Measurements from ENCODE around the gene MEI1. TPM values are rescaled to one million over a fixed set of nuclear protein-coding genes. Genes with fewer than 3 reads are reported as not detected.

Gene MEI1
- total RNA-seq, 1 experiment from 2014 or later, result not detected

DNA sequence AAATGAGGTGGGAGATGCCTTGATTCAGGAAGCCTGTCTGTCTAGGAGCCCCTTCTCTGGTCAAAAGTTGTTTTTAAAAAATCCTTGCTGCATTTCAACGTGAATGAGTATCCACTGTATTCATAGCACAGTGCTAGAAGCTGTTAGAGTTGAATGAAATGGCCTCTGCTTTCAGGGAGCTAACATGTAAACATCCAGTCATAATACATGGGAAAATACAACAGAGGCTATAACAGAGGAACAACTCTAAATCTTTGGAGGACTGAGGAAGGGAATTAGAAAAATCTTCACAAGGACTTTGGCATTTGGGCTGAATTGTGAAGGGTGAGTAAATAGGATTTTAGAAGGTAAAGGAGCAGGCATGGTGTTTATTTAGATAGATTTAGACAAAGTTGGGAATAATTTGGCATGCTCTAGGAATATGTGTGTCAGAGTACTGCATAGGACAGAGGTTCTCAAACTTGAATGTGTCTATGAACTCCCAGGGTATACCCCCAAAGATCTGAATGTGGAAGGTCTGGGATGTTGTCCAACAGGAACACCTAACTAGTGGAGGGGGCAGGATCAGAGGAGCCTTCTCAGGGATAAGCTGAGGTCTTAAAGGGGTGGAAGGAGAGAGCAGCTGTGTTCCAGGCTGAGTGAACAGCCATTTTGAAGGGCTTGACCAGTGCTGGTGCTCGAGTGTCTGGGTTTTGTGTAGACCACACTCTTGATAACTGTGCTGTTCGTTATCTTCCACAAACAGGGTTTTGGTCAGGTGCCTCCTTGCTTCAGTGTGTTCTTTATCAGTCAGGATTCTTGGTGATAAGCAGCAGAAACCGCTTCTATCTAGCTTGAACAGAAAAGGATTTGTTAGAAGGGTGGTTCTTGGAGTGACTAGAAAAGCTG is 146.3 kb downstream of the MEI1 start:
- TSS peak; percentile 84 for BruUV-seq (replicated peaks)
- POLR2A ChIA-PET, result interaction anchor here (0.6 to 1.6 kb wide), 5 partner anchors 11 to 71 kb away, joined by 3 to 18 read pairs (median 4); partner anchors contain the start of genes CCDC134 and SREBF2
- no peaks in the 10 kb centered on the region for H3K36me3 ChIP-seq (ENCODE audit: control insufficient read depth, insufficient read depth, low read length)
- peak overlapping the region; percentile 78 for H3K27ac Mint-ChIP-seq (ENCODE audit: unreplicated experiment)
- H3K4me1 Mint-ChIP-seq (ENCODE audit: low read depth, unreplicated experiment), result peaks cover 39% of the 10 kb centered on the region
- intact Hi-C loops (cut with micrococcal nuclease; ENCODE audit: unreplicated experiment), result loop anchor here (1.0 to 5.0 kb wide), 2 partner anchors 13 to 227 kb away; partner anchors contain the start of genes NAGA and PHETA2
- H3K27me3 ChIP-seq (replicated peaks; ENCODE audit: control insufficient read depth, insufficient read depth, low read length), result no peaks in the 10 kb centered on the region
- peak in 1 of 2 experiments; percentile 62 for DNase-seq
- peaks cover 26% of the 10 kb centered on the region for H3K36me3 Mint-ChIP-seq (ENCODE audit: insufficient read depth, unreplicated experiment)
- no peak overlapping the region for H3K4me3 ChIP-seq (ENCODE audit: low read depth, low read length)
- no peaks in the 10 kb centered on the region for H3K9me3 ChIP-seq
- H3K9me3 Mint-ChIP-seq (ENCODE audit: unreplicated experiment), result no peaks in the 10 kb centered on the region
- TF ChIP-seq CTCF (IDR thresholded peaks at IDR 0.05; ENCODE audit: insufficient read depth in 1 of 2, low read depth in 1 of 2, low read length in 1 of 2, severe bottlenecking in 1 of 2, unreplicated experiment in 1 of 2), result no peak
- peaks cover 77% of the 10 kb centered on the region for H3K4me1 ChIP-seq
- CTCF ChIA-PET, result interaction anchor here (0.6 to 1.3 kb wide), 4 partner anchors 99 to 464 kb away, joined by 3 to 6 read pairs (median 4); partner anchors contain the start of gene CENPM
- no peaks in the 10 kb centered on the region for H3K27me3 Mint-ChIP-seq (ENCODE audit: insufficient read depth, unreplicated experiment)
- H3K4me3 Mint-ChIP-seq (ENCODE audit: unreplicated experiment), result peak overlapping the region; percentile 35

DNA sequence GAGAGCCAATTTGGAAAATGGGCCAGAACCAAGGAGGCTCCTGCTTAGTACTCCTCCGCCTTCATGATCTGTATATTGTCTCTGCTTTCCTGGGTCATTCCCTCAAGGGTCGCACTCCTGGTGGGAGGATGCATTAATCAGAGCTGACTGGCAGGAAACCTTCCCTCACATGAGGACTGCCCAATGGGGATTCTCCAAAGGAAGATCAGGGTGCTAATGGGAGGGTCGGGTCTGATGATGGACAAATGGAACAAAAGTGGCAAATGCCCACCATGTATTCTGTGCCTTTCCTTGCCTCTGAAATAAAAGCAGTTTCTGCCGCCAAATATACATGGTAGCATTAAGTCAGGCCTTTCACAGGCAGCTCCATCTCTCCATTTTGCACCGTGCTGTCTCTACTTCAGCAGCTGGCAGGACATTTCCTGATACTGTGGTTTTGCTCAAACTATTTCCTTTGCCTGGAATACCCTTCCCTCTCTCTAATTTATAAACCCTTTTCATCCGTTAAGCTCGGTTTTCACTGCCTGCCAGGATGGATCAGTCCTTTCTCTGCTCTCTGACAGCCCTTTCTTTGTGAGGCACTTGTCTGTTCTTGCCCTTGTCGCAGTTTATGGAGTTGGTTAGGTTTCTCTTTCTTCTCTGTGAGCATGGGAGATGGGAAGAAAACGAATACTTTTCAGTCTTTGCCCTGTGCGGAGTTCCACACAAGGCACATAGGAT is 147.1 kb downstream of the MEI1 start:
- peaks cover 33% of the 10 kb centered on the region for H3K4me1 Mint-ChIP-seq (ENCODE audit: low read depth, unreplicated experiment)
- H3K27me3 Mint-ChIP-seq (ENCODE audit: insufficient read depth, unreplicated experiment), result no peaks in the 10 kb centered on the region
- H3K27me3 ChIP-seq (replicated peaks; ENCODE audit: control insufficient read depth, insufficient read depth, low read length), result no peaks in the 10 kb centered on the region
- ChIA-PET POLR2A (interaction anchor here (0.6 to 1.6 kb wide), 5 partner anchors 12 to 100 kb away, joined by 3 to 18 read pairs (median 4); partner anchors contain the start of genes CCDC134, CENPM and SREBF2), CTCF (interaction anchor here (0.6 to 1.7 kb wide), 6 partner anchors 11 to 149 kb away, joined by 3 to 6 read pairs (median 4); partner anchors contain the start of genes CENPM and SREBF2)
- no peak for TF ChIP-seq CTCF (IDR thresholded peaks at IDR 0.05; ENCODE audit: insufficient read depth in 1 of 2, low read depth in 1 of 2, low read length in 1 of 2, severe bottlenecking in 1 of 2, unreplicated experiment in 1 of 2)
- peaks cover 23% of the 10 kb centered on the region for H3K36me3 Mint-ChIP-seq (ENCODE audit: insufficient read depth, unreplicated experiment)
- peak overlapping the region; percentile 78 for H3K27ac Mint-ChIP-seq (ENCODE audit: unreplicated experiment)
- peak overlapping the region; percentile 35 for H3K4me3 Mint-ChIP-seq (ENCODE audit: unreplicated experiment)
- H3K9me3 Mint-ChIP-seq (ENCODE audit: unreplicated experiment), result no peaks in the 10 kb centered on the region
- H3K36me3 ChIP-seq (ENCODE audit: control insufficient read depth, insufficient read depth, low read length), result no peaks in the 10 kb centered on the region
- intact Hi-C loops (cut with micrococcal nuclease; ENCODE audit: unreplicated experiment), result loop anchor here (1.0 to 5.0 kb wide), 2 partner anchors 14 to 226 kb away; partner anchors contain the start of genes NAGA and PHETA2
- no peak overlapping the region for H3K4me3 ChIP-seq (ENCODE audit: low read depth, low read length)
- H3K9me3 ChIP-seq, result no peaks in the 10 kb centered on the region
- DNase-seq, result no peak
- no TSS peak for BruUV-seq (replicated peaks)
- peaks cover 69% of the 10 kb centered on the region for H3K4me1 ChIP-seq

DNA sequence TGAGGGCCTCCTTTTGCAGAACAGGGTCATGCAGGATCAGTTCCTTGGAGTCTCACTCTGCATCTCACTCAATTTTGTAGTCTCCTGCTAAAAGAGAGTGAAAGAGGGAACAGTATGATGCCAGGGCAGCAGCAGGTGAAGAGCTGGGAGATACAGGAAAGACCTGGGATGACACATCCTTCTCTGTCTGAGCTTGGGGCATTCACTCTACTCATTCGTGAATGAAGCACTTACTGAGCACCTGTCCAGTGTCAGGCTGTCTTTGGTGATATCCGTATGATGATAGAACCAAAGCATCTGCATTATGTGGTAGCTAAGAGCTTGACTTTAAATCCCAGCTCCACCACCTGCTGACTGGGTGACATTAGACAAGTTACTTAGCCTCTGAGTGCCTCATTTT is 148.0 kb downstream of the MEI1 start:
- H3K4me3 ChIP-seq (ENCODE audit: low read depth, low read length), result no peak overlapping the region
- TF ChIP-seq CTCF (IDR thresholded peaks at IDR 0.05; ENCODE audit: insufficient read depth in 1 of 2, low read depth in 1 of 2, low read length in 1 of 2, severe bottlenecking in 1 of 2, unreplicated experiment in 1 of 2), result no peak
- Mint-ChIP-seq H3K27me3 (ENCODE audit: insufficient read depth, unreplicated experiment) (no peaks in the 10 kb centered on the region), H3K4me1 (ENCODE audit: low read depth, unreplicated experiment) (peaks cover 35% of the 10 kb centered on the region), H3K9me3 (ENCODE audit: unreplicated experiment) (no peaks in the 10 kb centered on the region), H3K36me3 (ENCODE audit: insufficient read depth, unreplicated experiment) (peaks cover 22% of the 10 kb centered on the region), H3K4me3 (ENCODE audit: unreplicated experiment) (peak overlapping the region; percentile 35), H3K27ac (ENCODE audit: unreplicated experiment) (peak overlapping the region; percentile 78)
- H3K36me3 ChIP-seq (ENCODE audit: control insufficient read depth, insufficient read depth, low read length), result no peaks in the 10 kb centered on the region
- ChIA-PET CTCF (interaction anchor here (0.7 to 1.7 kb wide), 3 partner anchors 10 to 101 kb away, joined by 3 to 6 read pairs (median 4); partner anchors contain the start of gene SREBF2), POLR2A (interaction anchor here (0.7 to 1.1 kb wide), 2 partner anchors 21 to 100 kb away, joined by 3 read pairs; partner anchors contain the start of gene CENPM)
- peaks cover 60% of the 10 kb centered on the region for H3K4me1 ChIP-seq
- BruUV-seq (replicated peaks), result no TSS peak
- intact Hi-C loops (cut with micrococcal nuclease; ENCODE audit: unreplicated experiment), result loop anchor here (5.0 kb wide), 1 partner anchor 225 kb away; the partner anchor contains the start of genes NAGA and PHETA2
- H3K27me3 ChIP-seq (replicated peaks; ENCODE audit: control insufficient read depth, insufficient read depth, low read length), result no peaks in the 10 kb centered on the region
- no peaks in the 10 kb centered on the region for H3K9me3 ChIP-seq
- no peak for DNase-seq
